MM.1S (cell line): ENCODE measurements around the gene COMMD4.

Experiments
- EZH2 ChIP-seq: fragments of 300-600 bp; sonication (generic); optimal IDR thresholded peaks from 2 replicates; pipeline ENCODE3; 2017; ENCODE audit warnings: low read depth, mild to moderate bottlenecking, antibody characterized with exemption, low read length, mixed read lengths
- EZH2phosphoT487 ChIP-seq: fragments of 300-600 bp; sonication (generic); IDR thresholded peaks from 2 replicates; pipeline ENCODE4 v1.6.1; 2018; ENCODE audit warnings: antibody characterized with exemption, low read length
- TF ChIP-seq, protein P1 (sequence below): fragments of 300-600 bp; sonication (generic); IDR thresholded peaks from 2 replicates; pipeline ENCODE4 v1.5.1; 2016; ENCODE audit warnings: antibody characterized with exemption, low read length, mixed read lengths

- TF ChIP-seq, protein P1, sequence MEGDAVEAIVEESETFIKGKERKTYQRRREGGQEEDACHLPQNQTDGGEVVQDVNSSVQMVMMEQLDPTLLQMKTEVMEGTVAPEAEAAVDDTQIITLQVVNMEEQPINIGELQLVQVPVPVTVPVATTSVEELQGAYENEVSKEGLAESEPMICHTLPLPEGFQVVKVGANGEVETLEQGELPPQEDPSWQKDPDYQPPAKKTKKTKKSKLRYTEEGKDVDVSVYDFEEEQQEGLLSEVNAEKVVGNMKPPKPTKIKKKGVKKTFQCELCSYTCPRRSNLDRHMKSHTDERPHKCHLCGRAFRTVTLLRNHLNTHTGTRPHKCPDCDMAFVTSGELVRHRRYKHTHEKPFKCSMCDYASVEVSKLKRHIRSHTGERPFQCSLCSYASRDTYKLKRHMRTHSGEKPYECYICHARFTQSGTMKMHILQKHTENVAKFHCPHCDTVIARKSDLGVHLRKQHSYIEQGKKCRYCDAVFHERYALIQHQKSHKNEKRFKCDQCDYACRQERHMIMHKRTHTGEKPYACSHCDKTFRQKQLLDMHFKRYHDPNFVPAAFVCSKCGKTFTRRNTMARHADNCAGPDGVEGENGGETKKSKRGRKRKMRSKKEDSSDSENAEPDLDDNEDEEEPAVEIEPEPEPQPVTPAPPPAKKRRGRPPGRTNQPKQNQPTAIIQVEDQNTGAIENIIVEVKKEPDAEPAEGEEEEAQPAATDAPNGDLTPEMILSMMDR = no peak
- TF ChIP-seq EZH2 (no peak), EZH2phosphoT487 (no peak)
Measured at GRCh38 chr15:75346796-75347221, 10.9 kb downstream of the COMMD4 start, which contains the start of gene NEIL1.
